ENCODE results near the gene RAB3D. TPM values are rescaled to one million over a fixed set of nuclear protein-coding genes. Genes with fewer than 3 reads are reported as not detected.

The RAB3D gene
- total RNA-seq, 1 experiment from 2014 or later, result 35.0 TPM

DNA sequence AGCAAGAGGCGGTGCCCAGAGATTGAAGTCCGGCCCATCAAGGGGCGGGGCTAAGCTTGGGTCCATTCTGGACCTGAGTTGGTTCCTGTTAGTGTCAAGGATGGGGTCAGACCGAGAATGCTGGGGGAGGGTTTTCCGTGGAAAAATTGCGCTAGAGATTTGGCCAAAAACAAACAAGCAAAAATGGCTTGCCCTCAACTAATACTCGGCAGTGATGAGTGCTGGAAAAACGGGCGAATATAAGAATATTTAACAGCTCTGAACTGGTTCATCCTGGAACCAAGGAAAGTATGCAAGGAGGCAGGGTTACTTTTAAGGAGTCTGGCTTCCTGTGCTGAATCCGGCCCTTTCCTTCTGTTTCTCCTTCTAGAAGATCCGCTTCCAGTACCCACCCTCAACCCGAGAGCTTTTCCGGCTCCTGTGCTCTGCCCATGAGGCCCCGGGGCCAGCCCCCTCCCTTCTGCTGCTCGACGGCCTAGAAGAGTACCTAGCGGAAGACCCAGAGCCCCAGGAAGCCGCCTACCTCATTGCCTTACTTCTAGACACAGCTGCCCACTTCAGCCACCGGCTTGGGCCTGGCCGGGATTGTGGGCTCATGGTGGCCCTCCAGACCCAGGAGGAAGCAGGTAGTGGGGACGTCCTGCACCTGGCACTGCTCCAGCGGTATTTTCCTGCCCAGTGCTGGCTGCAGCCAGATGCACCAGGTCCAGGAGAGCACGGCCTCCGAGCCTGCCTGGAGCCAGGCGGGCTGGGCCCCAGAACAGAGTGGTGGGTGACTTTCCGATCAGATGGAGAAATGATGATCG is 35.9 kb upstream of the RAB3D start:
- peak overlapping the region; percentile 37 for H3K27ac ChIP-seq
- DNase-seq, result peak in 1 of 2 experiments; percentile 53
- H3K9me3 ChIP-seq (ENCODE audit: insufficient read depth, low read depth), result no peaks in the 10 kb centered on the region
- H4K20me1 ChIP-seq (ENCODE audit: insufficient read depth), result no peaks in the 10 kb centered on the region
- TF ChIP-seq, protein P1, sequence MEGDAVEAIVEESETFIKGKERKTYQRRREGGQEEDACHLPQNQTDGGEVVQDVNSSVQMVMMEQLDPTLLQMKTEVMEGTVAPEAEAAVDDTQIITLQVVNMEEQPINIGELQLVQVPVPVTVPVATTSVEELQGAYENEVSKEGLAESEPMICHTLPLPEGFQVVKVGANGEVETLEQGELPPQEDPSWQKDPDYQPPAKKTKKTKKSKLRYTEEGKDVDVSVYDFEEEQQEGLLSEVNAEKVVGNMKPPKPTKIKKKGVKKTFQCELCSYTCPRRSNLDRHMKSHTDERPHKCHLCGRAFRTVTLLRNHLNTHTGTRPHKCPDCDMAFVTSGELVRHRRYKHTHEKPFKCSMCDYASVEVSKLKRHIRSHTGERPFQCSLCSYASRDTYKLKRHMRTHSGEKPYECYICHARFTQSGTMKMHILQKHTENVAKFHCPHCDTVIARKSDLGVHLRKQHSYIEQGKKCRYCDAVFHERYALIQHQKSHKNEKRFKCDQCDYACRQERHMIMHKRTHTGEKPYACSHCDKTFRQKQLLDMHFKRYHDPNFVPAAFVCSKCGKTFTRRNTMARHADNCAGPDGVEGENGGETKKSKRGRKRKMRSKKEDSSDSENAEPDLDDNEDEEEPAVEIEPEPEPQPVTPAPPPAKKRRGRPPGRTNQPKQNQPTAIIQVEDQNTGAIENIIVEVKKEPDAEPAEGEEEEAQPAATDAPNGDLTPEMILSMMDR (conservative IDR thresholded peaks at IDR 0.05), result no peak
- TF ChIP-seq EZH2 (IDR thresholded peaks at IDR 0.05; ENCODE audit: low read depth), result no peak
- no peaks in the 10 kb centered on the region for H3K9me2 ChIP-seq (ENCODE audit: insufficient read depth)
- intact Hi-C loops (cut with micrococcal nuclease; ENCODE audit: unreplicated experiment), result loop anchor here (1.0 to 5.0 kb wide), 5 partner anchors 21 to 81 kb away; partner anchors contain the start of genes CCDC159, ODAD3, PLPPR2 and PRKCSH
- peaks cover 22% of the 10 kb centered on the region for H3K79me2 ChIP-seq (ENCODE audit: low read depth)
- peak overlapping the region; percentile 62 for H3K4me3 ChIP-seq
- peaks cover 51% of the 10 kb centered on the region for H3K4me1 ChIP-seq (replicated peaks; ENCODE audit: insufficient read depth)
- CTCF ChIA-PET, result interaction anchor here (0.5 to 1.9 kb wide), 5 partner anchors 8 to 1042 kb away, joined by 3 to 10 read pairs (median 7); no protein-coding TSS in a partner anchor
- POLR2A ChIA-PET (ENCODE audit: unreplicated experiment), result interaction anchor here (0.6 to 1.0 kb wide), 11 partner anchors 16 to 476 kb away, joined by 3 to 33 read pairs (median 5); partner anchors contain the start of genes ECSIT, ODAD3 and PRKCSH
- peak overlapping the region; percentile 69 for H2AFZ ChIP-seq
- no peaks in the 10 kb centered on the region for H3K36me3 ChIP-seq (ENCODE audit: low read depth)
- BruUV-seq (replicated peaks), result TSS peak; percentile 87
- H3F3A ChIP-seq (ENCODE audit: insufficient read depth, low read depth), result peaks cover 46% of the 10 kb centered on the region
- peak overlapping the region; percentile 90 for H3K4me2 ChIP-seq
- H3K27me3 ChIP-seq (ENCODE audit: insufficient read depth, low read depth), result no peaks in the 10 kb centered on the region

DNA sequence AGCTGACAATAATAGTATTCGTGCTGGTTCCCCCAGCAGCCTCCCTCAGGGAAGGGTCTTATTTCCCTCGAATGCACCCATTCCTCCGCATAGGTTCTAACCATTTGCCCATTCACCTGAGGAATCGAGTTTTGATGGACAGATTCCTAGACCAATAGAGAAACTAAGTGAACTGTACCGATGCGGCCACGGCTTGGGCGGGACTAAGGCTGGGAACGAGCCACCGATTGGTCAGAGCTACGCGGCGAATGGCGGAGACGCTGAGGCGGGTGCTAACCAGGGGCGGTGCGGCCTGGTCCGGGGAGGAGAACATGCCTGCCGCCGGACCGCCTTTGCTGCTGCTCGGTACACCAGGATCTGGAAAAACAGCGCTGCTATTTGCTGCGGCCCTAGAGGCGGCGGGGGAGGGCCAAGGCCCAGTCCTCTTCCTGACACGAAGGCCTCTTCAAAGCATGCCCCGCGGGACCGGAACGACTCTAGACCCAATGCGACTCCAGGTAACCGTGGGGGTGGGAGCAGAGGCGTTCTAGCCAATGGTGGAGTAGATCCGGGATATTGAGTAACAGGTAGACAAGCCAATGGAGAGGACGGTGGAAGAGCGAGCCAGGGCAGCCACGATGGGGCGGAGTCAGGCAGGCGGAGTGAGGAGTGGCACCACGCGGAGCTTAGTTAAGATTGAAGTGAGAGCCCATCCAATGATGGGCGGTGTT is 35.1 kb upstream of the RAB3D start, which contains the start of gene SWSAP1:
Gene SWSAP1 (plus strand): TSS at position 234 of the 710 bp plus-strand sequence. CDS start 15 bp downstream, at position 249.
- intact Hi-C loops (cut with micrococcal nuclease; ENCODE audit: unreplicated experiment), result loop anchor here (1.0 to 5.0 kb wide), 5 partner anchors 20 to 80 kb away; partner anchors contain the start of genes CCDC159, ODAD3, PLPPR2 and PRKCSH
- Histone ChIP-seq H4K20me1 (ENCODE audit: insufficient read depth) (no peaks in the 10 kb centered on the region), H3K9me3 (ENCODE audit: insufficient read depth, low read depth) (no peaks in the 10 kb centered on the region), H3K27ac (peak within 1 kb of the TSS; percentile 75), H3F3A (ENCODE audit: insufficient read depth, low read depth) (peaks cover 38% of the 10 kb centered on the region), H3K4me2 (peak within 1 kb of the TSS; percentile 90), H3K4me1 (replicated peaks; ENCODE audit: insufficient read depth) (peaks cover 44% of the 10 kb centered on the region), H3K9me2 (ENCODE audit: insufficient read depth) (no peaks in the 10 kb centered on the region), H3K4me3 (peak within 1 kb of the TSS; percentile 62), H3K27me3 (ENCODE audit: insufficient read depth, low read depth) (no peaks in the 10 kb centered on the region), H3K36me3 (ENCODE audit: low read depth) (no peaks in the 10 kb centered on the region), H3K79me2 (ENCODE audit: low read depth) (peaks cover 22% of the 10 kb centered on the region), H2AFZ (peak within 1 kb of the TSS; percentile 80)
- peak; percentile 97 to 99 for DNase-seq
- ChIA-PET POLR2A (ENCODE audit: unreplicated experiment) (interaction anchor here (0.6 to 1.0 kb wide), 12 partner anchors 17 to 475 kb away, joined by 3 to 33 read pairs (median 5); partner anchors contain the start of genes ECSIT, ODAD3 and PRKCSH), CTCF (interaction anchor here (0.5 to 1.9 kb wide), 5 partner anchors 9 to 1041 kb away, joined by 3 to 9 read pairs (median 4); no protein-coding TSS in a partner anchor)
- TSS peak; percentile 75 for BruUV-seq (replicated peaks)
- TF ChIP-seq, protein P1 (conservative IDR thresholded peaks at IDR 0.05), result no peak
- TF ChIP-seq EZH2 (IDR thresholded peaks at IDR 0.05; ENCODE audit: low read depth), result no peak
